SJSA1 (cell line): Measurements from ENCODE around the gene ZC3H13. TPM values are rescaled to one million over a fixed set of nuclear protein-coding genes. Genes with fewer than 3 reads are reported as not detected.

ENCODE experiments used
- DNase-seq, 2 experiments: peaks; one replicate each; pipeline ENCODE4 v3.0.0-alpha.2; 2015 to 2020; ENCODE audit warnings: low spot score in 2 of 2, low read depth in 1 of 2
- H3K27ac ChIP-seq: fragments of 250-450 bp; sonication (Bioruptor Pico); 2 replicates; pipeline ENCODE4 v1.5.1; 2020; ENCODE audit warnings: mild to moderate bottlenecking, moderate library complexity
- H3K27me3 ChIP-seq: fragments of 250-450 bp; sonication (Bioruptor Pico); replicated peaks from 2 replicates; pipeline ENCODE4 v1.5.1; 2020; ENCODE audit warnings: mild to moderate bottlenecking, moderate library complexity
- H3K36me3 ChIP-seq: fragments of 250-450 bp; sonication (Bioruptor Pico); 2 replicates; pipeline ENCODE4 v1.5.1; 2020; ENCODE audit warnings: mild to moderate bottlenecking
- H3K4me1 ChIP-seq: fragments of 250-450 bp; sonication (Bioruptor Pico); replicated peaks from 2 replicates; pipeline ENCODE4 v1.6.1; 2021; ENCODE audit warnings: mild to moderate bottlenecking
- H3K4me3 ChIP-seq: fragments of 250-450 bp; sonication (Bioruptor Pico); 2 replicates; pipeline ENCODE4 v1.5.1; 2020; ENCODE audit warnings: mild to moderate bottlenecking
- H3K9me3 ChIP-seq: fragments of 250-450 bp; sonication (Bioruptor Pico); replicated peaks from 2 replicates; pipeline ENCODE4 v1.5.1; 2020; ENCODE audit warnings: mild to moderate bottlenecking
- total RNA-seq: library from RNA; depleted of rRNA; stranded (reverse); fragments of >200 nt; shearing (Covaris generic); gene quantifications from 2 replicates; pipeline ENCODE4 v1.2.3, GENCODE V29; 2014

ZC3H13 gene
- total RNA-seq, 1 experiment from 2014 or later = 12.2 TPM

DNA sequence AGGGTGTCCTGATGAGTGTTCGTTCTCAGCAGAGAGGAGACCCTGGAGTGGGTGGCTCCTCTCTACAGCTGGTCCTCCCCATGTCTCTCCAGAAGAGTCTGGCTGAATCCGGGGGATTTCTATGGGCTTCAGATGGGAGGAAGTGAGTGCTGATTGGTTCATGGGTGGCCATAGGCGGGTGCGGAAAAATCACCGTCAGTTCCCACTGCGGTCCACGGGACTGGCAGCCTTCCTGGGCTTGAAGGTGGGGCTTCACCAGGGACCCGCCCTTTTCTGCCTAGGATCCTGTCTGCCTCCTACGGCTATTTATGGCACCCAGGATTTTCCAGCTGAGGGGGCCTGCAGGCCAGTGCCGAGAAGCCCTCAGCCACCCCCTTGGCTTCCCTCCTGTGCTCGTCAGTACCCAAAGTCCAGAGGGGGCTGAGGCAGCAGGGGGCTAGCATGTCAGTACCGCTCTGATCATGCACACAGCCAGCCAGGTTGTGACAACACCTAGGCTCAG lies 33.9 kb upstream of the ZC3H13 start:
- H3K9me3 ChIP-seq = no peaks in the 10 kb centered on the region

DNA sequence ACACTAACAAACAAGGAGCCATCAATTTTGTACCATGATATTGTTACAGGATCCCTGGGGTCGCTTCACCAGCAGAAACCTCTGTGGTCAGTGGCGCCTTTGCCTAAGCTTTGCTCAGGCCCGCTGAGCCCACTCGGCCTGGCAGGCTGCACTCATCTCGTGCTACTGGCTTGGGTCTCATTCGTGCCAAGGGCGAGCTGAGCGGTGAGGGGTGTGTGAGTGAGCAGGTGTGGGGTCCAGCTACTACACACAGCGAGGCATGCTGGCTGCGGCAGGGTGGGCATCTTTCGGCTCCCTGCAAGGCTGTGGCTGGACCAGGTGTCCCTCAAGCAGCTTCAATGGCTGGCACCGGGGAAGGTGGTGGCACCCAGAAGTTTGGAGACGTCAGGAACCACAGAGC lies 33.2 kb upstream of the ZC3H13 start:
- Histone ChIP-seq H3K27ac (no peak overlapping the region), H3K4me1 (no peaks in the 10 kb centered on the region)

More for the DNA sequence above, 33.9 kb upstream of the ZC3H13 start:
- Histone ChIP-seq H3K4me3 (no peak overlapping the region), H3K4me1 (no peaks in the 10 kb centered on the region), H3K36me3 (no peaks in the 10 kb centered on the region), H3K27me3 (no peaks in the 10 kb centered on the region; the same call in 1 of the 2 replicates), H3K27ac (no peak overlapping the region)
- no peak for DNase-seq

DNA sequence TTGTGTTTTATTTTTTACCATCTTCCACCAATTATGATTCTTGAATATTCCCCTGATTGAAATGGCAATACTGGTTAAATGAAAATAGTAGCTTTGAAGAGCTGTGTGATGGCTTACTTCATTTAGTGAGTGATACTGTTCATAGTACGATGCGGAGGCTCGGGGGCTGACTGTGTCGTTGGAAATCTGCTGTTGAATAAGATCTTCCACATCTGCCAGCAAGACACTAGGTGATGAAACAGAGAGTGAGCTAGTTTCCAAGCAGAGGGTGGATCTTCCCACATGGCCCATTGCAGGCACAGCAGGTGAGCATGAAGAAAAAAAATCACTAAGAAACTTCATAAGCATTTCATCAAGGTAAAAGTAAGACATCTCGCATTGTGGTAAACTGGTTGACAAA lies 29.8 kb upstream of the ZC3H13 start:
- no peaks in the 10 kb centered on the region for H3K4me1 ChIP-seq

More for the DNA sequence above, 33.2 kb upstream of the ZC3H13 start:
- Histone ChIP-seq H3K36me3 (no peaks in the 10 kb centered on the region), H3K27me3 (no peaks in the 10 kb centered on the region; the same call in 1 of the 2 replicates), H3K4me3 (no peak overlapping the region), H3K9me3 (no peaks in the 10 kb centered on the region)
- DNase-seq = no peak

DNA sequence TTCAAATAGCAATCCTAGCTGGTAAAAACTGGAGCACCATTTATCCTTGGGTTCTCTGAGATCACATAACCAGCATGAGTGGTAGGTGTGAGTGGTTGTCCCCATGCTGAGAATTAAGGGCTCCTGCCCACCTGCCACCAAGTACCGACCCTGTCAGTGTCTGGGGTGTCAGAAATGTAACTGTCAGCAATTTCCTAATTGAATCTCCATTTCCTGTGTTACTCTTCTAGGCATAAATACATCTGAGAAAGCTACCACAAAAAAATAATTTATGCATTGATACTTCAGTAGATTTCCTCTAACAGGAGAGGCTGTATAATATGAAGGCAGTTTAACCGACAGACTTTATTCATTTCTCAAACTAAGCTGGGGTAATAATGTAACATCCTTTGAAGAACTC lies 27.2 kb upstream of the ZC3H13 start:
- DNase-seq = no peak

More for the DNA sequence above, 29.8 kb upstream of the ZC3H13 start:
- Histone ChIP-seq H3K27me3 (no peaks in the 10 kb centered on the region; the same call in 1 of the 2 replicates), H3K4me3 (no peak overlapping the region), H3K27ac (no peak overlapping the region), H3K9me3 (no peaks in the 10 kb centered on the region), H3K36me3 (no peaks in the 10 kb centered on the region)
- no peak for DNase-seq

DNA sequence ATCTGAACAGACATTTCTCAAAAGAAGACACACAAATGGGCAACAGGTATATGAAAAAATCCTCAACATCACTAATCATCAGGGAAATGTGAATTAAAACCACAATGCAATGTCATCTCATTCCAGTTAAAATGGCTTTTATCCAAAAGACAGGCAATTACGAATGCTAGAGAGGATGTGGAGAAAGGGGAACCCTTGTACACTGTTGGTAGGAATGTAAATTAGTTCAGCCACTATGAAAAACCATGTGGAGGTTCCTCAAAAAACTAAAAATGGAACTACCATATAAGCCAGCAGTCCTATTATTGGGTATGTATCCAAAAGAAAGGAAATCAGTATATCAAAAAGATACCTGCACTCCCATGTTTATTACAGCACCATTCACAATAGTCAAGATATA lies 24.7 kb upstream of the ZC3H13 start:
- Histone ChIP-seq H3K9me3 (no peaks in the 10 kb centered on the region), H3K36me3 (no peaks in the 10 kb centered on the region), H3K27ac (no peak overlapping the region), H3K4me1 (no peaks in the 10 kb centered on the region), H3K27me3 (no peaks in the 10 kb centered on the region; the same call in 1 of the 2 replicates), H3K4me3 (no peak overlapping the region)
- DNase-seq = no peak

More for the DNA sequence above, 27.2 kb upstream of the ZC3H13 start:
- Histone ChIP-seq H3K27me3 (no peaks in the 10 kb centered on the region; the same call in 1 of the 2 replicates), H3K27ac (no peak overlapping the region), H3K36me3 (no peaks in the 10 kb centered on the region), H3K4me1 (no peaks in the 10 kb centered on the region), H3K4me3 (no peak overlapping the region), H3K9me3 (no peaks in the 10 kb centered on the region)

DNA sequence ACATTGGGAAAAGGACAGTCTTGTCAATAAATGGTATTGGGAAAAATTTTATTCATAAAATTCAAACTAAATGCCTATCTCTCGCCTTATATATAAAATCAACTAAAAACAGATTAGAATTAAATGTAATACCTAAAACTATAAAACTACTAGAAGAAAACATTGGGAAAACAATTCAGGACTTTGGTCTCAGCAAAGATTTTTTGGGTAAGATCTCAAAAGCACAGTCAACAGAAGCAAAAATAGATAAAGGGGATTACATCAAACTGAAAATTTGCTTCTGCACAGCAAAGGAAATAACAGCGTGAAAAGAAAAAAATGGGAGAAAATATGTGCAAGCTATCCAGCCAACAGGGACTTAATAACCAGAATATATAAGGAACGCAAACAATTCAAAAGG lies 24.3 kb upstream of the ZC3H13 start:
- Histone ChIP-seq H3K27ac (no peak overlapping the region), H3K4me3 (no peak overlapping the region), H3K9me3 (no peaks in the 10 kb centered on the region), H3K36me3 (no peaks in the 10 kb centered on the region), H3K4me1 (no peaks in the 10 kb centered on the region), H3K27me3 (no peaks in the 10 kb centered on the region; the same call in 1 of the 2 replicates)
- no peak for DNase-seq

DNA sequence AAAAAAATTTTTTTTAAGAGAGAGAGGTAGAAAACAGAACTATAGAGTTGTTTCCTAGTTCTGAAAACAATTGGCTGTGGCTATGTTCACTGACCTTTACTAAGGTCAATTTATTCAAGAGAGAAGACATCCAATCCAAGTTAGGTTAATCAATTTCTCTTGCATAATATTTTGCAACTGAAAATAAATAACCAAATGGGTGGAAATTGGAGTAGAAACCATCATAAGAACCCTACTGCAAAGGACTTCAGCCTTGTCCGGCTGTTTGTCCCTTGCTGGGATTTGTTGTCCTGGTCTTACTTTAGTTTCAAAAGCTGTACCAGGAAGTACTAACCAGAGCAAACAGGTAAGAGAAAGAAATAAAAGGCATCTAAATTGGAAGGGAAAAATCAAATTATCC lies 23.3 kb upstream of the ZC3H13 start:
- no peaks in the 10 kb centered on the region for H3K9me3 ChIP-seq
- no peak for DNase-seq
- no peak overlapping the region for H3K4me3 ChIP-seq
- no peaks in the 10 kb centered on the region; the same call in 1 of the 2 replicates for H3K27me3 ChIP-seq
- H3K36me3 ChIP-seq = no peaks in the 10 kb centered on the region
- H3K27ac ChIP-seq = no peak overlapping the region
- H3K4me1 ChIP-seq = no peaks in the 10 kb centered on the region

DNA sequence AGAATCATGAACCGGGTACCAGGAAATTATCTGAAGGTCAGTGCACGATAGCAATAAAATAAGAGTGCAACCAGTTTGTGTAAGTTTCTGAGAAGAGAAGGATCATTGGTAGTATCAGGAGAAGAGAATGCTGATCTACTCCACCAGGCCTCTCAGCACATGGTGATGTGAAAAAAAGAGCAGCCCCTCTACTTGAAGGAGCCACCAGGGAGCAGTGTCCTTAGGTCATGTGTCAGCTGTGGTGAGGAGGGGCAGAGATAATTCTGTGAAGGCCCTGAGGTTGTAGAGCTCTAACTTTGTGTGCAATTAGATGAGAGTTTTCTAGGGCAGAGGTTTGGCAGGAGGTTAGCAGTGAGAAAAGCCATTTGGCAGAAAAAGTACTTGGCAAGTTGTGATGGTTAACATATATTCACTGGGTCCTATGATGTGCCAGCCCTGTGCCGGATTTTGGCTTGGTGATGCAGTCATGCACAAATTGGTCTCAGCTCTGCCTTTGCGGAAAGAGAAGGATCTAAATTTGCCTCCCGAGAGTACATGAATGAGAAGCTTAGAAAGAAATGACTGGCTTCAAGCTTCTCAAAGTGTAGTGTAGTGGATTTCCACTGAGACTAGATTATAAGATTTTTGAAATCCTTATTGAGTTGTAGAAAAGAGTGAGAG lies 19.2 kb upstream of the ZC3H13 start:
- H3K27ac ChIP-seq = no peak overlapping the region
- H3K9me3 ChIP-seq = no peaks in the 10 kb centered on the region
- no peaks in the 10 kb centered on the region for H3K4me1 ChIP-seq
- DNase-seq = no peak
- no peaks in the 10 kb centered on the region for H3K36me3 ChIP-seq
- no peak overlapping the region for H3K4me3 ChIP-seq
- H3K27me3 ChIP-seq = no peaks in the 10 kb centered on the region; the same call in 1 of the 2 replicates

DNA sequence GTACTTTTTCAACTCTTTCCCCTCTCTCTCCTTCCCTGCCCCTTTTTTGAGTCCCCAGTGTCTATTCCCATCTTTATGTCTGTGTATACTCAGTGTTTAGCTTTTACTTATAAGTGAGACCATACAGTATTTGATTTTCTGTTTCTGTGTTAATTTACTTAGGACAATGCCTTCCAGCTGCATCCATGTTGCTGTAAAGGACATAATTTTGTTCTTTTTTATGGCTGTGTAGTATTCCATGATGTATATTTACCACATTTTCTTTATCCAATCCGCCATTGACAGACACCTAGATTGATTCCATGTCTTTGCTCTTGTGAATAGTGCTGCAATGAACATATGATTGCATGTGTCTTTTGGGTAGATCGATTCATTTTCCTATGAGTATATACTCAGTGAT lies 10.7 kb upstream of the ZC3H13 start:
- no peaks in the 10 kb centered on the region for H3K27me3 ChIP-seq
- no peaks in the 10 kb centered on the region for H3K9me3 ChIP-seq
- no peaks in the 10 kb centered on the region; the same call in 1 of the 2 replicates for H3K4me1 ChIP-seq
- H3K4me3 ChIP-seq = no peak overlapping the region
- no peak overlapping the region for H3K27ac ChIP-seq
- H3K36me3 ChIP-seq = no peaks in the 10 kb centered on the region
- no peak for DNase-seq

DNA sequence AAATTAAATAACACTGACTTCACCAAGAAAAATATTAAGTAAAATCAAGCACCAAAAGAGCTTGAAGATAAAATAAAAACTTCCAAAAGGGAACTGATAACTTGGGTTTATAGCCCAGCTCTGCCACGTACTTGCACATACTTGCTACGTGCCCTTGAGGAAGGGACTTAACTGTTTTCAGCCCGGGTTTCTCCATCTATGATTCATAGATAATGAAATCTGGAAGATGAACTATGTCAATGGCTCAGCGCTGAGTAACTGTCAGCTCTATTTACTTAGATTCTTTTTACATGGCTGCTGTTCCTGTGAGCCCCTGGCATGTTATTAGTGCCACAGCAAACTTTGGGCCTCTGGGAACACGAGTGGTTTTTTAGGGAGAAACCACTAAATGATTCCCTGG lies 9.6 kb upstream of the ZC3H13 start:
- H3K27me3 ChIP-seq = no peaks in the 10 kb centered on the region
- DNase-seq = no peak
- no peaks in the 10 kb centered on the region for H3K36me3 ChIP-seq
- H3K4me1 ChIP-seq = no peaks in the 10 kb centered on the region; the same call in 1 of the 2 replicates
- H3K4me3 ChIP-seq = no peak overlapping the region
- H3K9me3 ChIP-seq = no peaks in the 10 kb centered on the region
- no peak overlapping the region for H3K27ac ChIP-seq

DNA sequence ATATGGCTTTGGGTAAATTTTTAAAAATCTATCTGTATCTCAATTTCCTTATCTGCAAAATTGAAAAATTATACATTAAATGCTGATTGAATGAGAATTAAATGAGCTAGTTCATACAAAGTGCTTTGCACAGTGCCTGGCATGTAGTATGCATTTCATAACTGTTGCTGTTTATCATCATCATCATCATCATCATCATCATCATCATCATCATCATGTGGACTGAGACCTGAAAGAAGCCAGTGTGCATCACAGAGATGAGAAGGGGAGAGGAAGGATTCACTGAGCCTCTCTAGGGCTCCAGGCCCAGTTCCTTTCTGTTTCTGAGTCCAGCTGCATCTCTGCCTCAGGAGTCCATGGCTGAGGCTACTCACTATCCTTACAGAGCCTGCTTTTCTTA lies 6.9 kb upstream of the ZC3H13 start:
- DNase-seq = no peak

DNA sequence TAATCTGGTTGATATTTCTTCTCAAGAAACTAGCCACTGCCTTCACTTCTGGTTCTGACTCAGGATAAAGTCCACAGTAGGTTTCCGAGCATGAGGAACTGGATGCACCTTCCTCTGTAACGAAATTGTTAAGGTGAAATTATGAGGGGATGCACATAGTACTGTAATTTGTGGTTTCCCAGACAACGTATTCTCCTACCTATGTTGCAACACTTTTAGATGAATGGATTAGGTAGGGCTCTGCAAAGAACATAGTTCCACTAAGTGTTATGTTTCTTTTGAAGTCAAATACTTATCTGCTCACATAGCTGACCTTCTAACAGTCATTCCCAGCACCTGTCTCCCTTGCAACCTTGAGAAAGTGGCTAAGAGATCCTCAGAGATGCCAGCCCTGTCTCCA lies 5.7 kb upstream of the ZC3H13 start:
- Histone ChIP-seq H3K27ac (no peak overlapping the region), H3K4me3 (no peak overlapping the region), H3K27me3 (no peaks in the 10 kb centered on the region), H3K4me1 (no peaks in the 10 kb centered on the region; the same call in 1 of the 2 replicates), H3K9me3 (no peaks in the 10 kb centered on the region), H3K36me3 (no peaks in the 10 kb centered on the region)
- no peak for DNase-seq

More for the DNA sequence above, 6.9 kb upstream of the ZC3H13 start:
- Histone ChIP-seq H3K27me3 (no peaks in the 10 kb centered on the region), H3K4me1 (no peaks in the 10 kb centered on the region; the same call in 1 of the 2 replicates), H3K4me3 (no peak overlapping the region), H3K27ac (no peak overlapping the region), H3K9me3 (no peaks in the 10 kb centered on the region), H3K36me3 (no peaks in the 10 kb centered on the region)

DNA sequence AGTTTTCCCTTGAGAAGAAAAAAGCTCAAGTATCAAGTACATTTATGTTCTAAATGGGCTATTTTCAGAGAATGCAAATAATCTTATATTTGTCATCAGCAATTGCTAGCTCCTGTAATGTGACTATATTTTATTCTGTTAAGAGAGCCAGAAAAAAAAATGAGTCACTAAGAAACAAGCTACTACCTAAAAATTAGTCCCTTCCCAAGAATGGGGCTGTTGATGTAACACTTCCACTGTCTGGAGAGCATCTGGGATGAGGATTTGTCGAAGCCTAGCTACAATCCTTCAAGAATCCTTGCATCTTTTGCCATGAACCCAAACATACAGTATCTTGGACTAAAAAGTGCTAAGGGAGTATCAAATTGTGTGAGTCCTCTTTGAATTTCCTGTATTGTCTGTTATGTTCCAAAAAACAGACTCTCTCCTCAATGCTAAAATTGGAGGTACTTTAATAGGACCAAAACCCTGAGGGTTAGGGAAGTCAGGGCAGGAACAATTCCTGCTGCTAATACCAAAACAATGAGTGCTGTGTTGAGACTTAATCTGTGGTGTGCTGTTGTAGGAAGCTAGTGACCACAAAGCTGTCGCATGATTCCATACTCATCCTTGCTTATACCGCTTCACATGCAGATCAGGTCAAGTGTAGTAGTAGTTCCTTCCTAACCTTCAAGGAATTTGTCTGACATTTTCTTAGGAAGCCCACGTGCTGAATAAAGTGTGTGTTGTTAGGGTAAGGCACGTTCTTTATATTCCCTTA lies 4.9 kb upstream of the ZC3H13 start:
- Histone ChIP-seq H3K36me3 (peaks cover under 1% of the 10 kb centered on the region; the same call in 1 of the 2 replicates), H3K27me3 (no peaks in the 10 kb centered on the region), H3K4me1 (no peaks in the 10 kb centered on the region; the same call in 1 of the 2 replicates), H3K9me3 (no peaks in the 10 kb centered on the region), H3K4me3 (no peak overlapping the region), H3K27ac (no peak overlapping the region)
- DNase-seq = no peak
